NCI-H510A treated with DMSO at 0.1 percent for 48 hours (cell line): ENCODE data around the gene UBE2D2.
"Not testable (repeated sequence)": the region's sequence is repeated elsewhere in the genome, so short reads cannot be mapped to it uniquely, and the experiment has no call there.

Experiments
- DNase-seq: peaks from one replicate; lab custom pipeline; 2025; lab: John Stamatoyannopoulos, UW

Gene UBE2D2

GRCh38 chr5:139549162-139549894 is 11.8 kb upstream of the UBE2D2 start:
- no peak for DNase-seq

DNA sequence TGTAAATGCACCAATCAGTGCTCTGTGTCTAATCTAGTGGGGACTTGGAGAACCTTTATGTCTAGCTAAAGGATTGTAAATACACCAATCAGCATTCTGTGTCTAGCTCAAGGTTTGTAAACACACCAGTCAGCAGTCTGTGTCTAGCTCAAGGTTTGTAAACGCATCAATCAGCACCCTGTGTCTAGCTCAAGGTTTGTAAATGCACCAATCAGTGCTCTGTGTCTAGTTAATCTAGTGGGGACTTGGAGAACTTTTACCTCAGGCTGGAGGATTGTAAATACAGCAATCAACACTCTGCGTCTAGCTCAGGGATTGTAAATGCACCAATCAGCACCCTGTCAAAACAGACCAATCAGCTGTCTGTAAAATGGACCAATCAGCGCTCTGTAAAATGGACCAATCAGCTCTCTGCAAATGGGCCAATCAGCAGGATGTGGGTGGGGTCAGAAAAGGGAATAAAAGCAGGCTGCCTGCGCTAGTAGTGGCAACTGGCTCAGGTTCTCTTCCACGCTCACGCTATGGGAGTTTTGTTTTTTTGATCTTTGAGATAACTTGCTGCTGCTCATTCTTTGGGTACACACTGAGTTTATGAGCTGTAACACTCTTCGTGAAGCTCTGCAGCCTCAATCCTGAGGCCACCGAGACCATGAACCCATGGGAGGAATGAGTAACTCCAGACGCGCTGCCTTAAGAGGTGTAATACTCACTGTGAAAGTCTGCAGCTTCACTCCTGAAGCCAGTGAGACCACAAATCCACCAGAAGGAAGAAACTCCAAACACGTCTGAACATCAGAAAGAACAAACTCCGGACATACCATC is 10.9 kb upstream of the UBE2D2 start:
- not testable (repeated sequence) for DNase-seq

GRCh38 chr5:139551191-139551889 is 9.8 kb upstream of the UBE2D2 start:
- no peak for DNase-seq

- no peak for DNase-seq
Measured at GRCh38 chr5:139552893-139553575, 8.1 kb upstream of the UBE2D2 start.

- no peak for DNase-seq
Measured at GRCh38 chr5:139554264-139554663, 6.9 kb upstream of the UBE2D2 start.

GRCh38 chr5:139557811-139558210 is 3.3 kb upstream of the UBE2D2 start:
- no peak for DNase-seq

GRCh38 chr5:139561655-139562451 is 714 bp downstream of the UBE2D2 start:
- DNase-seq: peak; percentile 53

DNA sequence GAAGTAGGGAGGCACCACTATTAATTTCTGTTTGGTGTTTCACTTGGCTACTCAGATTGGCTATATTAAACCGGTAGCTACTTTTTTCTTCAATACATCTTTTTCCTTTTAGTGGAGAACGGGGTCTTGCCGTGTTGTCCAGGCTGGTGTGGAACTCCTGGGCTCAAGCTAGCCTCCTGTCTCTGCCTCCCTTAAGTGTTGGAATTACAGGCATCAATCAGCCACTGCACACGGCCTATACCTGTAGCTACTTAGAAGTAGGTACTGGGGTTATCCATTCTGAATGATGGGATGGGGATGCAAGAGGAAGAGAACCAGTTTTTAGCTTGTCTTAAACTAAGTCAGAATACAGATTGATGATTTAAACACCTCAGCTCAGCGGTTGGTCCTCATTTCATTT is 1.7 kb downstream of the UBE2D2 start:
- no peak for DNase-seq

DNA sequence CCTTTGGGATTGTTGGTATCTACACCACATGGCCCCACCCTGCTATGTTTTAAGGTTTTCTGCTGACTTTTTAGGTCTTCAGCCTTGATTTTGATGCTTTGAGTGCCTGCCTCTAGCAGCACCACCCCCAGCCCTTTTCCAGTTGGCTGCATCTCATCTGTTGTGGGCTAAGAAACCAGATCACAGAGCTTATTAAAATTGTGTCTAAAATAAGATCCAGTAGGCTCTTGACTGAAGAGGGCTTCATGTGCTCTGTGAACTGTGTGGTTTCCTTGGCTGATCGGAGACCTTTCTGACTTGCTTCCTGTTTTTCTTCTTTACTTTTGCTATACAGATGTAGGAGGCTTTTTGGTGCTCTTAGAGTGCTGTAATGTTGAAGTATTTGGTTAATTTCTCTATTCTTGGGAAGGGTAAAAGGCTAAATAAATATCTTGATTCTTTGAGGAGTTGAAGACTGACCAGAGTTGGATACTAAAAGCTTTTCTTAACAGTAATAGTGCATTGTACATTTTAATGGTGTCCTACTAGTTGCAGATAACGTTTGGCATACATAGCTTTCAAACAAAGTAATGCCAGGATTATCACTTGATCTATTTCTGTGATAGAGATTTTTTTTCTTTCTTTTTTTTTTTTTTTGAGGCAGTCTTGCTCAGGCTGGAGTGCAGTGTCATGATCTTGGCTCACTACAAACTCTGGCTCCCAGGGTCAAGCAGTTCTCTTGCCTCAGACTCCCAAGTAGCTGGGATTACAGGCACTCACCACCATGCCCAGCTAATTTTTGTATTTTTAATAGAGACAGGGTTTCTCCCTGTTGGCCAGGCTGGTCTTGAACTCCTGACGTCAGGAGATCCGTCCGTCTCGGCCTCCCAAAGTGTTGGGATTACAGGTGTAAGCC is 4.5 kb downstream of the UBE2D2 start:
- DNase-seq: no peak

DNA sequence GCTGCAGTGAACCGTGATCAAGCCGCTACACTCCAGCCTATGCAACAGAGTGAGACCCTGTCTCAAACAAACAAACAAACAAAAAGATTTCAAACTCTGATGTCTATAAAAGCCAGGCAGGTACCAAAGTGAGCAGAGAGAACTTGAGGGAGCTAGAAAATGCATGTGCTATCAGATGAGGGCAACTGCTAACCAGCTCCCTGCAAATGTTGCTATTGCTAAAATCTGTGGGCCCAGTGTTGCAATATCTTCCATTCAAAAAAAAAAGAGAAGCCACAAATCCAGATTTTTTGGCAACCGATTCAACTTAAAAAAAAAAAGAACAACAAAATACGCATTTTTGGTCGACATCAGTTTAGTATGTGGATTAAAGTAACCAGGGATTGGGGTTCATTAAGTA is 5.5 kb downstream of the UBE2D2 start:
- no peak for DNase-seq

GRCh38 chr5:139569270-139569955 is 8.3 kb downstream of the UBE2D2 start:
- no peak for DNase-seq

DNA sequence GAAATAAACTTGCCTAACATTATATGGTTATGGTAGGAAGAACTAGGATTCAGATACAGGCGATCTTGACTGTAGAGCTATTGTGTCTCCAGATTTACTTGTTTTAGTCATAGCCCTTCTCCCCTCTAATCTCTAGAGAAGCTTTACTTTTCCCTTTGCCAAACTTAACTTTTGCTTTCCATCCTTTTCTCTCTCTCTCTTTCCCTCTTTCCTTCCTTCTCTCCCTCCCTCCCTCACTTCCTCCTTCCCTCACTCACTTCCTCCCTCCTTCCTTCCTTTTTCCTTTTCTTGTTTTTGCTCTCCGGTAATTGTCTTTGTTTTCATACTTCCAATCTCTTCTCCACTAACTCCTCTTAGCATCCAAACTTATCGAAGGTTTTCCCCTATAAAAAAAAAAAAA is 10.4 kb downstream of the UBE2D2 start:
- no peak for DNase-seq

DNA sequence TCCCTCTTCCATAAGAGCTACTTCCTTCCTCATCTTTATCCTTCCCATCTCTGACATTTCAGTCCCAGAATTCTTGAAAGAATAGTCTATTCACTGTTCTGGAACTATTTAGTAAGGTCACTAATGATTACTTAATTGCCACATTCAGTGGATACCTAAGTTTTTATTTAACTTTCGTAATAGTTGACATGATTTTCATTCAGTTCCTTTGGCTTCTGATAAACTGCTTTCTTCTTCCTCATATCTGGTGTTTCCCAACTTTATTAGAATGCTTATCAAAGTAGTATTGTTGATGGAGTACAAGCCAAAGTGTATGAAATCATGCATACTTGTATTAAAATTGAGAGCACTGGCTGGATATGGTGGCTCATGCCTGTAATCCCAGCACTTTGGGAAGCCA is 10.8 kb downstream of the UBE2D2 start:
- DNase-seq: no peak

GRCh38 chr5:139574641-139575312 is 13.6 kb downstream of the UBE2D2 start:
- no peak for DNase-seq

DNA sequence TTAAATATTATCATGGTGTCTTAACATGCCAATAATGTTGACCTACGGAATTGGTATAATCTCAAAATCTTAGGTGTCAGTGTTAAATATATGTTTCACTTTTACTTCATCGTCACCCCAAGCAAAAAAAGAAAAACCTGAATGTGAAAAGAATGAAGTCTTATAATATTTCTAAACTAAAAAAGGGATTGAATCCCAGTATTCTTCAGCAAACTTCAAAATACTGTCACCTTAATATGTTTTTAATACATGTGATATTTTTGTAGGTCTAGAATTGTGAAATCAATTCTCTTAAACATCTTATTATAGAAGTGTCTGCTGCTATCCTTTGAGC is 14.1 kb downstream of the UBE2D2 start:
- DNase-seq: no peak

DNA sequence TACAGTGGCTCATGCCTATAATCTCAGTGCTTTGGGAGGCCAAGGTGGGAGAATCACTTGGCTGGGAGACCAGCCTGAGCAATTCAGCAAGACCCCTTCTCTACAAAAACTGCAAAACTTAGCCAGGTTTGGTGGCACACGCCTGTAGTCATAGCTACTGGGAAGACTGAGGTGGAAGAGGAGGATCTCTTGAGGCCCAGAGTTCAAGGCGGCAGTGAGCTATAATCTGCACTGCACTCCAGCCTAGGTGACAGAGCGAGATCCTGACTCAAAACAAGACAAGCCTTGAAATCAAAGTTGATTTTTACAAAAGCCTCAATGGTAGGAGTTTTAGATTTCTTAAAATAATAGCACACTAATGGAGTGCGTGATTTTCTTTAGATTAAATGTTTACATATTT is 14.6 kb downstream of the UBE2D2 start:
- DNase-seq: no peak

DNA sequence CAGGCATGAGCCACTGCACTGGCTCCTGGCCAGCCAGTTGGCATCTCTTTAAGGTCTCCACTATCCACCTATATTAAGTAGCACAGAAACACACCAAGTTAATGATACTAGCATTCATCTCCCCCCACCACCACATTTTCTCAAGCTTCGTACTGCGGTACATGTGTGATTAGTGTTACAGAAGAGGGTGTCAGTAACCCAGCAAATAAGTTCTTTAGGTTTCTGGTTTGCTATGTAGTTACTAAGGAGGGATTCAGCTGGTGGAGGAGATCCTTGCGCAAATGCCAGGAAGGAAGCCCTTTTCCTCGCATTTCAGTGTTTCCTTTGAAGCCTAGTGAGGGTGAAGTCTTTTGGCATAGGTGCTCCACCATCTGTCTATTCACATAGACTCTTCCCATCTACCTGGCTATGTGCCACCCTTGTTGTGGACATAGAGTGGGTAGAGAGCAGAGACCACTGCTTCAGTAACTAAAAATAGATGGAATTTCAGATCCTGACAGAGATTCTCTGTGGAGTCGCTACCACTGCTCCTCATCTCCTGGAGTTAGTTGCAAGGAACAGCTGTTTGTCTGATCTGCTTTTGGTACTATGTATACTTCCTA is 16.7 kb downstream of the UBE2D2 start:
- DNase-seq: no peak

- no peak for DNase-seq
Measured at GRCh38 chr5:139578325-139578724, 17.2 kb downstream of the UBE2D2 start.

DNA sequence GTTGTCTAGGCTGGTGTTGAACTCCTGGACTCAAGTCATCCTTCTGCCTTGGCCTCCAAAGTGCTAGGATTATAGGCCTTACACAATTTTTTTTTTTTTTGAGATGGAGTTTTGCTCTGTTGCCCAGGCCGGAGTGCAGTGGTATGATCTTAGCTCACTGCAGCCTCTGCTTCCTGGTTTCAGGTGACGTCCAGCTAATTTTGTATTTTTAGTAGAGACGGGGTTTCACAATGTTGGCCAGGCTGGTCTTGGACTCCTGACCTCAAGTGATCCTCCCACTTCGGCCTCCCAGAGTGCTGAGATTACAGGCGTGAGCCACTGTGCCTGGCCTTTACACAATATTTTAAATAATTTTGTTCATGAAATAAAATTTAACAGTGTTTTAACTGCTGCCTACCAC is 21.0 kb downstream of the UBE2D2 start:
- not testable (repeated sequence) for DNase-seq
